Right ventricle myocardium inferior (tissue), 1 donor: ENCODE results near the gene BBX. TPM values are rescaled to one million over a fixed set of nuclear protein-coding genes. Genes with fewer than 3 reads are reported as not detected.
"Not testable (repeated sequence)": the region's sequence is repeated elsewhere in the genome, so short reads cannot be mapped to it uniquely, and the experiment has no call there.

Experiments used
- ATAC-seq: fragments of 200-7000 bp; cut with Tn5 transposase; one replicate; pipeline ENCODE4 v1.9.1; 2020; ENCODE audit warnings: mild to moderate bottlenecking, moderate library complexity
- DNase-seq: peaks from one replicate; pipeline ENCODE4 v3.0.0; 2021; ENCODE audit errors: missing footprints
- intact Hi-C: fragments of 100-400 bp; cut with DNase I; formaldehyde crosslinking; loops from one replicate; pipeline ENCODE4 v1.11.0; 2022
- total RNA-seq: library from RNA; stranded (reverse); fragmentation: NEBNext Ultra II Directional; extraction: Animal tissue kit (Norgen Biotek cat#: 25700); gene quantifications from one replicate; pipeline ENCODE4 v1.2.1, GENCODE V29; 2021
- donor health status: DM: no; HTN: yes; CAD: no; lungs with severe emphysema.

Gene BBX
- total RNA-seq, 1 donor from 2014 or later: 37.7 TPM

DNA sequence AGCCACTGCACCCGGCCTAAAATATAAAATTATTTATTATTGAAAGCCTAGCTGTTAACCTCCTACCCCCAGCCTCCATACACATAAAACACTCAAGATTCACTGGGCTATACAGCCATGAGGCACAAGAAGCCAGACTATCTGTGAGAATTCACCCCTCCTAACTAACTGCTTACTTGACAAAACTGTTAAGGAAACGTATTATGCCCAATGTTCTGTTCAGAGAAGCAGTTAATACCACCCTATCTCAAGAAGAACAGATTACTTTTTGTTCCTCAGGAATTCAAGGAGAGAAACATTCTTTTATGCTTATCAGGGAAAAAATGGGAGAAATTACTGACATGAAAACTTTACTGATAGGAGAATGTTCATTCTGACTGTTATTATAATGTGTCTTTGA, 144.1 kb downstream of the BBX start:
- intact Hi-C loops: loop anchor here (10.0 kb wide), 1 partner anchor 178 kb away; no protein-coding TSS in a partner anchor
- DNase-seq (no peak), ATAC-seq (no peak)

DNA sequence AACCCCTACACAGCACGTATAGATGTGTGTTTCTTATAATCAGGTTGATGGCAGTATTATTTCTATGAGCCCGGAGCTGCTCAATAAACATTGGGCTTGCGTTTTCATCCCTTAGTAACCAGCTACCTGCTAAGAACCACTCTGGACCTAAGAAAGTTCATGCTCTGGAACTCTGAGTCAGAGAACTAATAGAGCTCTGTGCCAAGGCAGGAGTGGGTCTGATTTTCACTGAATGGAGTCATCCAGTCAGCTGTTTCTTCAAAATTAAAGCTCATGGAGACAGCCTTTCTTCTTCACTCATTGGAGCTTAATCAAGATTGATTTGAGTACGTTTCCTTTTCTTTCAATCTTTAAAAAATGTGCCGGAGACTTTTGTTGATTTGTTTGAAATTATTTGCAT, 145.7 kb downstream of the BBX start:
- intact Hi-C loops: loop anchor here (10.0 kb wide), 1 partner anchor 176 kb away; no protein-coding TSS in a partner anchor
- ATAC-seq (no peak), DNase-seq (no peak)

DNA sequence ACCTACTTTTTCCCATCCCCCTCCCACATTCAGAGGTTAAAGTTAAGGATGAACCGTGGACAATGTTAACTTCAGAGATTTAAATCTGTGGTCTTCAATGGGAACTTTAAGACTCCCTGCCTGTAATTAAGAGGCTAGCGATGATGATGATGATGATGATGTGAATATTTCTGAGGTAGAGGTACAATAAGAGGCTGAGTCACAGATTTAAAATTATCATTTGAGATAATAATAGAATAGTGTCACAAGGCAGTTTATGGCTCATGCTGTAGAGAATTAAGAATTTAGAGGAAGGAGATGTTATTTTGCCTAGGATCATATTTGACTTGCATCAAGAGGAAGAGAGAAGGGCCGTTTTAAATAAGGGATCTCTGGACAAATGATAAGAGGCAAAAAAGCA, 146.2 kb downstream of the BBX start:
- ATAC-seq (no peak), DNase-seq (no peak)
- intact Hi-C loops: loop anchor here (10.0 kb wide), 1 partner anchor 176 kb away; no protein-coding TSS in a partner anchor

GRCh38 chr3:107669669-107670068, 146.9 kb downstream of the BBX start:
- DNase-seq: no peak
- intact Hi-C loops: loop anchor here (10.0 kb wide), 2 partner anchors 175 to 255 kb away; no protein-coding TSS in a partner anchor
- ATAC-seq: no peak

DNA sequence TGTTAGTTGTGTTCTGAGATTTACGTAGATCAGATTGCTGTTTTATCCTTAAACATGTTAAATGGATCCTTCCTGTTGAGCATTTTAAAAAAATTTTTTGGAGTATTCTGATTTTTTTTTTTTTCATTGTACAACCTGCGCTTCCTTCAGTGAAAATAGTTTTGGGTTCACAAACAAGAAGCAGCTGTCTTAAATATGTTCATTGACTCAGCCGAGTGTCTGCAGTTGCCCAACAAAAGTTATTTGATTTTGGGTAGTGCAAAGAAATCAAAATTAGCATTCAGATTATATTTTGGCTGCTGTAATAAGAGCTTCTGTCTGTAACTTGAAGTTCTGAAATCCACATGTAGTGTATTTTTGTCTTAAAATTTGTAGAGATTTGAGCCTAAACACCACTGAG, 148.2 kb downstream of the BBX start:
- intact Hi-C loops: loop anchor here (10.0 kb wide), 1 partner anchor 254 kb away; no protein-coding TSS in a partner anchor
- ATAC-seq: no peak

GRCh38 chr3:107674371-107674770, 151.6 kb downstream of the BBX start:
- DNase-seq: no peak
- no peak for ATAC-seq
- intact Hi-C loops: loop anchor here (10.0 kb wide), 1 partner anchor 250 kb away; no protein-coding TSS in a partner anchor

More for the DNA sequence above, 148.2 kb downstream of the BBX start:
- no peak for DNase-seq

GRCh38 chr3:107675233-107675900, 152.6 kb downstream of the BBX start:
- intact Hi-C loops: loop anchor here (10.0 kb wide), 1 partner anchor 249 kb away; no protein-coding TSS in a partner anchor
- ATAC-seq (no peak), DNase-seq (no peak)

DNA sequence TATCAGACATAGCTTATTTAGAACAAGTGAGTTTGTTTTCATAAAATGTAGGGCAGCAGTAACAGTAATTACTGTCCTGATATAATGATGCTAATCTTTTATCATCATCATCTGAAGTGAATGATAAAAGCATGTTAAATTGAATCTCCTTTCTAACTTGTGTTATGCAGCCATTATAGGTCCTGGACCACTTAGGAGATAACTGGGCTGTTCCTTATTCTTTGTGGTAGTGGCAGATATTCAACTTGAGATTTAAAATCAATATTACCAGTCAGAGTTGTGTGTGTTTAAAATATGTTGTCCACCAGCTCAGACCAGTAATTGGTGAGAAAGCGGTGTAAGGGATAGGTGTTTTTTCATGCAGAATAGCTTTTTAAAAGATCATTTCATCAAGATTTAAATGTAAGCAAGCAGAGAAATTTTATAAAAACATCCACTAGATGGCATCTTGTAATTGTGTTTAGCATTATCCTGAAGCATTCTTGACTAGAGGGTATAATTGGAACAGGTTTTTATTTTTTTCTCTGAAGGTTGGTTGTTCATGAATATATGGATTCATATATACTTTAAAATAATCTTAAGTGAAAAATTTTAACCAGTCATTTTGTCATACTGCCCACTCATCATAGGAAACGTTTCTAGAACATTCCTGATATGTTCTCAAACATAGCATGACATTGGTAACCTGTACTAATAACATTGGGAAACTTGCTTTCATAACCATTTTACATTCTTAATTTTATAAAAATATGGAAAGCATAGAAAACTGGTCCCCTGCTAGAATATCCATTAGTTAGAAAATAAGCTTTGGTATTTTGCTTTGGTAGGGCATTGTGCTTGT, 153.9 kb downstream of the BBX start:
- ATAC-seq (no peak), DNase-seq (no peak)
- intact Hi-C loops: loop anchor here (1.0 to 10.0 kb wide), 2 partner anchors 65 to 248 kb away; no protein-coding TSS in a partner anchor

- ATAC-seq (peak; percentile 41), DNase-seq (no peak)
- intact Hi-C loops: loop anchor here (10.0 kb wide), 1 partner anchor 245 kb away; no protein-coding TSS in a partner anchor
Measured at GRCh38 chr3:107679921-107680320, 157.2 kb downstream of the BBX start.

GRCh38 chr3:107680698-107681097, 157.9 kb downstream of the BBX start:
- intact Hi-C loops: no loop called here
- ATAC-seq (no peak), DNase-seq (no peak)

DNA sequence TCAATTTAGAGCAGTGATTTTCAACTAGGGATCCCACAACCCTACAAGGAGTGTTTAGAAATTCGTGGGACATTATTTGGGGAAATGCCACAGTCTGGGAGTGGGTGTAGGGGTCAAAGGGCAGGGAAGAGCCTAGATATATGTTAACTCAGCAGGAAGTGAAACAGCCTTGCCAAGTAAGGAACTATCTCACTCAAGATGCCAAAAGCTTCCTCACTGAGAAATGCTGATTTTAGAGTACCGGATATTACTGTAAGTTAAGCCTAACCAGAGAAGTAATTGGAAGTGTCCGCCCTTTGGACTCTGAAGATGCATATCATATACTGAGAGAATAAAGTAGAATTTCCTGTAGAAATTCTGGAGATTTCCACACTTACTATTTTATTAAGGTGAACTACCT, 158.6 kb downstream of the BBX start:
- ATAC-seq (peak; percentile 33), DNase-seq (no peak)
- intact Hi-C loops: no loop called here

GRCh38 chr3:107682580-107682979, 159.8 kb downstream of the BBX start:
- DNase-seq: no peak
- intact Hi-C loops: no loop called here
- ATAC-seq: no peak

- intact Hi-C loops: no loop called here
- no peak for DNase-seq
- ATAC-seq: peak; percentile 72
Measured at GRCh38 chr3:107683447-107683846, 160.7 kb downstream of the BBX start.

DNA sequence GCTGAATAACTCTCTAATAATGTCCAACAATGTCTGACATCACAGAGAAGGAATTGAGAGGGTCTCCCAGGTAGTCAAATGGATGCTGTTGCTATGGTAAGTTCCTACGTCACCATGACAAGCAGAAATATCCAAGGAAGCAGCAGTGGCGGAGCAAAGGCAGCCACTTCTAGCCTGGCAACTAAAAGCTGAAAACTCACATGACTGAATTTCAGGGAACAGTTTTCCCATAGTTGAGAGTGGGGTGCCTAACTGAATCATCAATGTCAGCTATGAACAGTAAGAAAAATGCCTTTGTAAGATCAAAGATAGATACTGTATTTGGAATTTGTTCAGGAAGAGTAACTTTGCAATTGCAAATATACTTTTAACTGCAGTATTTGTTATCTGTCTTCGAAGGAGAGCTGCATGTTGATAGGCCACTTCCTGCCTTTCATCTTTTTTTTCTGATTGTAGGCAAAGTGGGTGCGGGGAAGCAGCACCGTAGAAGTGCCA, 161.7 kb downstream of the BBX start:
- DNase-seq (no peak), ATAC-seq (no peak)
- intact Hi-C loops: no loop called here

DNA sequence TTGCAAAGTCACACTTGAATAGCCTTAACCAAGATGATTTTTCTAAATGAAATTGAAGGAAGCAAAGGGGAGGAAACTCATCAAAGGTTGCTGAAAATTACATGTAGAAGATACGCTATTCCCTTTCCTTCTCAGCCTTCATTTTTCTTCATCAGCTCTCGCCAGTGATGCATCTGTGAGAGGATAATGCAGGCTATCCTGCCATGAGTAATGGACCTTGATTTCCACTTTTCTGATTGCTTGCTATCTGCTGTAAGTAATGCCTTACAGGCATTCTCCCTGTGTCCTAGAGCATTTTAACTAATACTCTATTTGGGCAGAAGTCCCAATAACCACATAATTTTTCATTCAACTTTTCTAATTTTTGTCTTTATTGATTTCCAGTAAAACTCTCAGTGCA, 162.6 kb downstream of the BBX start:
- DNase-seq (no peak), ATAC-seq (no peak)
- intact Hi-C loops: no loop called here

DNA sequence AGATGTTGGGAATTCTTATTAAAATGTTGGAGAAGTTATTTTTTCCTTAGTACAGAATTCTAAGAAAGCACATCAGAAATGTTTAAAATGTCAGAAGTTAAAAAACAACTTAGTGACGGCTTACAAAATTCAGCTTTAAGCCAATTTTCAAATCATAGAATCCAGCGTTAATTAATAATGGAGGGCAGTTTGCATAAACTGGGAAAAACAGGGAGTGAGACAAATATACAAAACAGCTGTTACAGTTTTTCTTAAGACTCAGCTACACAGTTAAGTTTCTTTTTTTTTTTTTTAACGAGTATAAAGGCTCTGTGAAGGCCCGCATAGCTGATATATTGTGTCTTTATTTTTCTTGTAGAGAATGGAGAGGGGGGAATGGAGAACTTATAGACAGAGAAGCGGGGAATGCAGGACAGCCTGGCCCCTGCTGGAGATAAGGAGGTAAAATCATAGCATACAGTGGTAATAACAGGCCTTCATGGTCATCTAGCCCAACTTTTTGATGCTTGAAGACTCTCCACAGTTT, 164.4 kb downstream of the BBX start:
- intact Hi-C loops: no loop called here
- DNase-seq (no peak), ATAC-seq (no peak)

DNA sequence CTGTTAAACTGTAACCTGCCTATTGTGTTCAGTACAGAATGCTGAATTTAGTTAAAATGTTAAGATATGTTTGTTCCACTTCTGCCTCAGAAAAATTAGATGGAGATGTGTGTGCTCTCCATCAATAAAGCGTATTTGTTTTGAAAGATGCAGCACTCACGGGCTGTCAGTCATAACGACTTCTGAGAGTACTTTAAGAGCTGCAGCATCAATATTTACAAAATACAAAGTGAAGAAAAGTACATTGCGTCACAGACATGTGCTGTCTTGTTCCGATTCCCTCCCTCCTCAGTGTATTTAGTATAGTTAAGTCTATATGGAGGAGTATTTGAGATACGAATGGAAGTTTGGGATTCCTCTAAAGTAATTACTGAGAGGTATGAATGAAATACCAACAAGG, 166.6 kb downstream of the BBX start:
- no peak for DNase-seq
- no peak for ATAC-seq
- intact Hi-C loops: no loop called here

DNA sequence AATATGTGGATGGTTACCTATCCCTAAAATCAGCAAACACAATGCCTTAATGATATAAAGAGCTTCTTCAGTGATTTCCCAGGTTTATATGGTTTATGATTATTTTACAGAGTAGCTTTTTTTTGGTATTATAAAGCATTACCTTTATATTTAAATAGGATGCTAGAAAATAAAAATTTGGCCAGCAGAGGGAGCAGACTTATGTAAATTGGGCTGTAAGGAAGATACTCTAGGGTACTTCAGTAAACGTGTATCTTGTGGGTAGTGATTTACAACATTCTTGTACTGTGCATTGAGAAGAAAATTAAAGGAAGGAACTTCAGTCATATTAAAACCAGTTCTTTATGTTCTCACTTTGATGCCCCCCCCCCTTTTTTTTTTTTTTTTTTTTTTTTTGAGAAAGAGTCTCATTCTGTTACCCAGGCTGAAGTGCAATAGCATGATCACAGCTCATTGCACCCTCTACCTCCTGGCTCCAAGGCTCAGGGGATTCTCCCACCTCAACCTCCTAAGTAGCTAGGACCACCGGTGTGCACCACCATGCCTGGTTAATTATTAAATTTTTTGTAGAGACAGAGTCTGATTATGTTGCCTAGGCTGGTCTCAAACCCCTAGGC, 167.9 kb downstream of the BBX start:
- intact Hi-C loops: no loop called here
- DNase-seq (no peak), ATAC-seq (no peak)

DNA sequence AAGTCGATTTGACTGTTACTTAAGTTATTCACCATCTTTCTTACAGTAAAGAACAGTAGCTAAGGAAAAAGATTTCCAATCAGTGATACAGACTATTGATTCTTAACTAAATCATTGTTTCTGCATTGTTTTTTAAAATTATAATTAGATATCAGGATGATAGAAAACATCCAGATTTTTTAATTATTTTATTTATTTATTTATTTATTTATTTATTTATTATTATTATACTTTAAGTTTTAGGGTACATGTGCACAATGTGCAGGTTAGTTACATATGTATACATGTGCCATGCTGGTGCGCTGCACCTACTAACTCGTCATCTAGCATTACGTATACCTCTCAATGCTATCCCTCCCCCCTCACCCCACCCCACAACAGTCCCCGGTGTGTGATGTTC, 169.2 kb downstream of the BBX start:
- DNase-seq, intact Hi-C loops, ATAC-seq: not testable (repeated sequence)
